ENCODE results near the gene KCNH5. TPM values are rescaled to one million over a fixed set of nuclear protein-coding genes. Genes with fewer than 3 reads are reported as not detected.

KCNH5 gene
- total and polyA plus RNA-seq, 2 experiments from 2014 or later = 0.36 to 1.3 TPM

- no peak for TF ChIP-seq EZH2 (IDR thresholded peaks at IDR 0.05; ENCODE audit: borderline replicate concordance)
- TF ChIP-seq CTCF (IDR thresholded peaks at IDR 0.05; ENCODE audit: poor library complexity) = no peak
- TF ChIP-seq EZH2phosphoT487 (IDR thresholded peaks at IDR 0.05; ENCODE audit: low read depth, severe bottlenecking, unreplicated experiment) = no peak
- no peaks in the 10 kb centered on the region for H3K9me3 ChIP-seq (ENCODE audit: low read depth)
These were observed 93.0 kb downstream of the KCNH5 start for GRCh38 chr14:62952226-62952625.

GRCh38 chr14:62947301-62947700 is 98.0 kb downstream of the KCNH5 start:
- Histone ChIP-seq H3K27ac (no peak overlapping the region), H2AFZ (no peak overlapping the region), H3K9me3 (ENCODE audit: low read depth) (no peaks in the 10 kb centered on the region), H3K9me2 (replicated peaks; ENCODE audit: insufficient read depth) (no peaks in the 10 kb centered on the region), H3K4me3 (no peak overlapping the region), H4K20me1 (ENCODE audit: insufficient read depth, poor library complexity, severe bottlenecking) (no peaks in the 10 kb centered on the region), H3K36me3 (replicated peaks; ENCODE audit: insufficient read depth, low read depth) (no peaks in the 10 kb centered on the region), H3K79me2 (no peaks in the 10 kb centered on the region), H3K4me2 (no peak overlapping the region), H3K27me3 (no peaks in the 10 kb centered on the region), H3K4me1 (ENCODE audit: insufficient read depth) (no peaks in the 10 kb centered on the region)
- DNase-seq (ENCODE audit: low spot score) = no peak
- TF ChIP-seq EZH2 (IDR thresholded peaks at IDR 0.05; ENCODE audit: borderline replicate concordance) = no peak
- TF ChIP-seq EZH2phosphoT487 (IDR thresholded peaks at IDR 0.05; ENCODE audit: low read depth, severe bottlenecking, unreplicated experiment) = no peak
- no peak for TF ChIP-seq CTCF (IDR thresholded peaks at IDR 0.05; ENCODE audit: poor library complexity)
- 85% methylated on average over 2 of the region's 2 CpGs for WGBS (ENCODE audit: low lambda C conversion rate, missing lambda C conversion rate)

More at GRCh38 chr14:62952226-62952625, 93.0 kb downstream of the KCNH5 start:
- H4K20me1 ChIP-seq (ENCODE audit: insufficient read depth, poor library complexity, severe bottlenecking) = no peaks in the 10 kb centered on the region
- H3K36me3 ChIP-seq (replicated peaks; ENCODE audit: insufficient read depth, low read depth) = no peaks in the 10 kb centered on the region
- H2AFZ ChIP-seq = no peak overlapping the region
- H3K4me1 ChIP-seq (ENCODE audit: insufficient read depth) = no peaks in the 10 kb centered on the region
- H3K27me3 ChIP-seq = no peaks in the 10 kb centered on the region
- no peak for DNase-seq (ENCODE audit: low spot score)
- H3K79me2 ChIP-seq = no peaks in the 10 kb centered on the region
- no peak overlapping the region for H3K27ac ChIP-seq
- WGBS (ENCODE audit: low lambda C conversion rate, missing lambda C conversion rate) = 87% methylated on average over 2 of the region's 2 CpGs
- H3K4me2 ChIP-seq = no peak overlapping the region
- H3K4me3 ChIP-seq = no peak overlapping the region
- no peaks in the 10 kb centered on the region for H3K9me2 ChIP-seq (replicated peaks; ENCODE audit: insufficient read depth)

GRCh38 chr14:62946221-62946620 is 99.0 kb downstream of the KCNH5 start:
- H4K20me1 ChIP-seq (ENCODE audit: insufficient read depth, poor library complexity, severe bottlenecking) = no peaks in the 10 kb centered on the region
- H3K4me2 ChIP-seq = no peak overlapping the region
- DNase-seq (ENCODE audit: low spot score) = no peak
- no peaks in the 10 kb centered on the region for H3K9me2 ChIP-seq (replicated peaks; ENCODE audit: insufficient read depth)
- WGBS (ENCODE audit: low lambda C conversion rate, missing lambda C conversion rate) = 86% methylated on average over 1 of the region's 1 CpG
- no peak overlapping the region for H2AFZ ChIP-seq
- no peaks in the 10 kb centered on the region for H3K4me1 ChIP-seq (ENCODE audit: insufficient read depth)
- no peaks in the 10 kb centered on the region for H3K36me3 ChIP-seq (replicated peaks; ENCODE audit: insufficient read depth, low read depth)
- H3K9me3 ChIP-seq (ENCODE audit: low read depth) = no peaks in the 10 kb centered on the region
- H3K4me3 ChIP-seq = no peak overlapping the region
- H3K79me2 ChIP-seq = no peaks in the 10 kb centered on the region
- TF ChIP-seq CTCF (IDR thresholded peaks at IDR 0.05; ENCODE audit: poor library complexity) (no peak), EZH2phosphoT487 (IDR thresholded peaks at IDR 0.05; ENCODE audit: low read depth, severe bottlenecking, unreplicated experiment) (no peak), EZH2 (IDR thresholded peaks at IDR 0.05; ENCODE audit: borderline replicate concordance) (no peak)
- H3K27ac ChIP-seq = no peak overlapping the region
- H3K27me3 ChIP-seq = no peaks in the 10 kb centered on the region

GRCh38 chr14:62943202-62943601 is 102.1 kb downstream of the KCNH5 start:
- Histone ChIP-seq H3K9me3 (ENCODE audit: low read depth) (no peaks in the 10 kb centered on the region), H3K79me2 (no peaks in the 10 kb centered on the region), H3K36me3 (replicated peaks; ENCODE audit: insufficient read depth, low read depth) (no peaks in the 10 kb centered on the region), H3K4me1 (ENCODE audit: insufficient read depth) (no peaks in the 10 kb centered on the region), H3K9me2 (replicated peaks; ENCODE audit: insufficient read depth) (no peaks in the 10 kb centered on the region), H2AFZ (no peak overlapping the region), H3K4me2 (no peak overlapping the region), H3K4me3 (no peak overlapping the region), H3K27me3 (no peaks in the 10 kb centered on the region), H3K27ac (no peak overlapping the region), H4K20me1 (ENCODE audit: insufficient read depth, poor library complexity, severe bottlenecking) (no peaks in the 10 kb centered on the region)
- DNase-seq (ENCODE audit: low spot score) = no peak
- WGBS (ENCODE audit: low lambda C conversion rate, missing lambda C conversion rate) = 71% methylated on average over 2 of the region's 2 CpGs
- TF ChIP-seq EZH2 (IDR thresholded peaks at IDR 0.05; ENCODE audit: borderline replicate concordance) = no peak
- no peak for TF ChIP-seq EZH2phosphoT487 (IDR thresholded peaks at IDR 0.05; ENCODE audit: low read depth, severe bottlenecking, unreplicated experiment)
- TF ChIP-seq CTCF (IDR thresholded peaks at IDR 0.05; ENCODE audit: poor library complexity) = no peak

Data from hepatocyte (in vitro differentiated cells).